Stomach (tissue), 4 donors: ENCODE results near the gene ARHGAP26.

ENCODE experiments used
- POLR2AphosphoS5 ChIP-seq, 3 donors: sonication (generic); formaldehyde crosslinking; IDR thresholded peaks; one replicate each; pipeline ENCODE4 v1.6.1; 2016; ENCODE audit warnings: antibody characterized with exemption in 3 of 3
- TF ChIP-seq, protein P1 (sequence below), 7 experiments: fragments of 450-650 bp in 4 of 7; fragments of 200-600 bp in 3 of 7; sonication (generic) in 3 of 7; IDR thresholded peaks; one replicate each; pipeline ENCODE4 v1.5.1; 2016 to 2019; ENCODE audit warnings: antibody characterized with exemption in 7 of 7, control low read depth in 2 of 7, mild to moderate bottlenecking in 1 of 7

GRCh38 chr5:142724821-142725220, 45.4 kb upstream of the ARHGAP26 start:
- TF ChIP-seq, protein P1, sequence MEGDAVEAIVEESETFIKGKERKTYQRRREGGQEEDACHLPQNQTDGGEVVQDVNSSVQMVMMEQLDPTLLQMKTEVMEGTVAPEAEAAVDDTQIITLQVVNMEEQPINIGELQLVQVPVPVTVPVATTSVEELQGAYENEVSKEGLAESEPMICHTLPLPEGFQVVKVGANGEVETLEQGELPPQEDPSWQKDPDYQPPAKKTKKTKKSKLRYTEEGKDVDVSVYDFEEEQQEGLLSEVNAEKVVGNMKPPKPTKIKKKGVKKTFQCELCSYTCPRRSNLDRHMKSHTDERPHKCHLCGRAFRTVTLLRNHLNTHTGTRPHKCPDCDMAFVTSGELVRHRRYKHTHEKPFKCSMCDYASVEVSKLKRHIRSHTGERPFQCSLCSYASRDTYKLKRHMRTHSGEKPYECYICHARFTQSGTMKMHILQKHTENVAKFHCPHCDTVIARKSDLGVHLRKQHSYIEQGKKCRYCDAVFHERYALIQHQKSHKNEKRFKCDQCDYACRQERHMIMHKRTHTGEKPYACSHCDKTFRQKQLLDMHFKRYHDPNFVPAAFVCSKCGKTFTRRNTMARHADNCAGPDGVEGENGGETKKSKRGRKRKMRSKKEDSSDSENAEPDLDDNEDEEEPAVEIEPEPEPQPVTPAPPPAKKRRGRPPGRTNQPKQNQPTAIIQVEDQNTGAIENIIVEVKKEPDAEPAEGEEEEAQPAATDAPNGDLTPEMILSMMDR (IDR thresholded peaks at IDR 0.05), result no peak
- TF ChIP-seq POLR2AphosphoS5 (IDR thresholded peaks at IDR 0.05), result no peak
